K562 (cell line): ENCODE measurements around the gene CHAF1A. TPM values are rescaled to one million over a fixed set of nuclear protein-coding genes. Genes with fewer than 3 reads are reported as not detected.
A peak's percentile ranks its signal among the peaks of the same experiment; 100 is the strongest.

Experiments used
- DIDO1 ChIP-seq: fragments of 450-650 bp; IDR thresholded peaks from 2 replicates; pipeline ENCODE4 v1.6.1; 2016; ENCODE audit warnings: low read depth, missing biosample characterization, missing genetic modification characterization
- EP300 ChIP-seq: IDR thresholded peaks from 2 replicates; pipeline ENCODE4 v1.6.1; 2012; ENCODE audit warnings: low read length, improper control_type of control experiment
- EWSR1 ChIP-seq: fragments of 450-650 bp; IDR thresholded peaks from 2 replicates; pipeline ENCODE4 v1.6.1; 2018; ENCODE audit warnings: borderline replicate concordance, mild to moderate bottlenecking, low read depth, moderate library complexity; ENCODE audit not compliant: partially characterized antibody
- FOXP1 ChIP-seq: sonication (generic); formaldehyde crosslinking; IDR thresholded peaks from 2 replicates; pipeline ENCODE4 v1.8.0; 2022; ENCODE audit warnings: mild to moderate bottlenecking, missing genetic modification reagents
- HMG20A ChIP-seq: fragments of 450-650 bp; formaldehyde crosslinking; conservative IDR thresholded peaks from 2 replicates; pipeline ENCODE4 v1.4.0; 2020; ENCODE audit warnings: mild to moderate bottlenecking, mixed read lengths
- ILF3 ChIP-seq: fragments of 450-650 bp; IDR thresholded peaks from 2 replicates; pipeline ENCODE4 v1.6.1; 2018; ENCODE audit warnings: antibody characterized with exemption, mild to moderate bottlenecking, moderate library complexity, borderline replicate concordance
- NFXL1 ChIP-seq: fragments of 450-650 bp; formaldehyde crosslinking; IDR thresholded peaks from 2 replicates; pipeline ENCODE4 v1.4.0; 2021; ENCODE audit warnings: mild to moderate bottlenecking
- PRDM10 ChIP-seq: fragments of 450-650 bp; IDR thresholded peaks from 2 replicates; pipeline ENCODE4 v1.6.1; 2018; ENCODE audit not compliant: partially characterized antibody
- RAD51 ChIP-seq: fragments of 450-650 bp; IDR thresholded peaks from 2 replicates; pipeline ENCODE4 v1.7.1; 2016; ENCODE audit warnings: low read depth, mild to moderate bottlenecking, borderline replicate concordance
- SMARCC2 ChIP-seq: fragments of 450-650 bp; IDR thresholded peaks from 2 replicates; pipeline ENCODE4 v1.6.1; 2017; ENCODE audit warnings: antibody characterized with exemption, moderate library complexity, mild to moderate bottlenecking, low read depth
- TAF1 ChIP-seq: IDR thresholded peaks from 2 replicates; pipeline ENCODE4 v1.6.1; 2011; ENCODE audit warnings: mild to moderate bottlenecking, low read length, moderate library complexity; ENCODE audit not compliant: insufficient read depth, control insufficient read depth, severe bottlenecking; ENCODE audit errors: extremely low read depth
- ZBTB5 ChIP-seq: fragments of 450-650 bp; IDR thresholded peaks from 2 replicates; pipeline ENCODE4 v1.6.1; 2017; ENCODE audit warnings: antibody characterized with exemption
- ZFP36 ChIP-seq: fragments of 150-350 bp; IDR thresholded peaks from 2 replicates; pipeline ENCODE4 v1.6.1; 2018; ENCODE audit warnings: low read length, low read depth; ENCODE audit not compliant: partially characterized antibody
- ZNF197 ChIP-seq: fragments of 200-800 bp; sonication (Bioruptor generic); IDR thresholded peaks from 2 replicates; pipeline ENCODE4 v1.6.1; 2016; ENCODE audit warnings: low read depth, missing genetic modification characterization, missing compliant biosample characterization
- ZNF696 ChIP-seq: fragments of 250-450 bp; sonication (Bioruptor Pico); conservative IDR thresholded peaks from 2 replicates; pipeline ENCODE4 v1.4.0; 2020; ENCODE audit warnings: mild to moderate bottlenecking, moderate library complexity
- ZNF707 ChIP-seq: fragments of 250-450 bp; sonication (Bioruptor Pico); conservative IDR thresholded peaks from 2 replicates; pipeline ENCODE4 v1.8.0; 2022; ENCODE audit warnings: inconsistent platforms, mild to moderate bottlenecking, moderate library complexity
- ZNF764 ChIP-seq: fragments of 250-450 bp; sonication (Bioruptor Pico); IDR thresholded peaks from 2 replicates; pipeline ENCODE4 v1.4.0; 2020; ENCODE audit warnings: low read depth, mild to moderate bottlenecking, moderate library complexity
- ZNF780A ChIP-seq: fragments of 250-450 bp; sonication (Bioruptor Pico); IDR thresholded peaks from 2 replicates; pipeline ENCODE4 v1.5.0; 2021; ENCODE audit warnings: mild to moderate bottlenecking
- polyA plus RNA-seq, 8 experiments: library from polyadenylated mRNA; depleted of rRNA in 4 of 8; stranded (reverse) in 5 of 8; unstranded in 3 of 8; fragments of >200 nt; fragmentation: Nextera tagmentation in 2 of 8; fragmentation: Illumina TruSeq in 1 of 8; extraction: Ambion mirVana in 2 of 8; extraction: Trizol in 1 of 8; gene quantifications; 2 replicates each; pipeline versions ENCODE4 v1.2.1 to v1.2.3, GENCODE V29; 2011 to 2014; ENCODE audit warnings: inconsistent platforms in 1 of 8, missing spikeins in 1 of 8
- total RNA-seq, 7 experiments: library from RNA; depleted of rRNA in 6 of 7; stranded (reverse); fragments of >200 nt in 6 of 7; fragmentation: Illumina TruSeq in 2 of 7; extraction: Trizol in 2 of 7; gene quantifications; 2 replicates each; pipeline versions ENCODE4 v1.2.1 to v1.2.3, GENCODE V29; 2011 to 2021; ENCODE audit warnings: low replicate concordance in 1 of 7
- TF ChIP-seq, protein P1 (sequence below): sonication (generic); formaldehyde crosslinking; IDR thresholded peaks from 2 replicates; pipeline ENCODE4 v1.8.0; 2022; ENCODE audit warnings: missing genetic modification reagents, mild to moderate bottlenecking, borderline replicate concordance
- TF ChIP-seq, protein P2 (sequence below): fragments of 250-450 bp; sonication (Bioruptor Pico); IDR thresholded peaks from 2 replicates; pipeline ENCODE4 v1.8.0; 2022; ENCODE audit warnings: moderate library complexity, mild to moderate bottlenecking, inconsistent platforms

Gene CHAF1A
- total and polyA plus RNA-seq, 9 of the 15 experiments (the other 6 are each of a cell fraction or from before 2014, with no cell fraction given), result 1.6 to 86.9 (median 45.2) TPM

GRCh38 chr19:4402171-4403004 lies at the start of gene CHAF1A (continued):
- TF ChIP-seq ZNF696 (CRISPR knock-in tag), result no peak
- no peak for TF ChIP-seq EWSR1
- no peak for TF ChIP-seq ZNF780A
- TF ChIP-seq ZNF707 (CRISPR knock-in tag), result no peak
- TF ChIP-seq DIDO1 (tag), result no peak
- TF ChIP-seq FOXP1, result peak; percentile 20; the same call in 1 of the 2 replicates
- TF ChIP-seq ZNF764 (CRISPR knock-in tag), result no peak
- TF ChIP-seq ZFP36, result no peak
- TF ChIP-seq RAD51, result peak; percentile 99
- peak; percentile 90; the same call in 1 of the 2 replicates for TF ChIP-seq ILF3
- TF ChIP-seq EP300, result no peak
- no peak for TF ChIP-seq NFXL1 (CRISPR knock-in tag)
- peak; percentile 90 for TF ChIP-seq PRDM10
- TF ChIP-seq ZBTB5, result no peak
- TF ChIP-seq ZNF197 (CRISPR knock-in tag), result no peak
- no peak for TF ChIP-seq HMG20A (CRISPR knock-in tag)
- TF ChIP-seq, protein P1, sequence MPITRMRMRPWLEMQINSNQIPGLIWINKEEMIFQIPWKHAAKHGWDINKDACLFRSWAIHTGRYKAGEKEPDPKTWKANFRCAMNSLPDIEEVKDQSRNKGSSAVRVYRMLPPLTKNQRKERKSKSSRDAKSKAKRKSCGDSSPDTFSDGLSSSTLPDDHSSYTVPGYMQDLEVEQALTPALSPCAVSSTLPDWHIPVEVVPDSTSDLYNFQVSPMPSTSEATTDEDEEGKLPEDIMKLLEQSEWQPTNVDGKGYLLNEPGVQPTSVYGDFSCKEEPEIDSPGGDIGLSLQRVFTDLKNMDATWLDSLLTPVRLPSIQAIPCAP (CRISPR knock-in tag), result no peak
- peak; percentile 92 for TF ChIP-seq TAF1
- no peak for TF ChIP-seq SMARCC2
- TF ChIP-seq, protein P2, sequence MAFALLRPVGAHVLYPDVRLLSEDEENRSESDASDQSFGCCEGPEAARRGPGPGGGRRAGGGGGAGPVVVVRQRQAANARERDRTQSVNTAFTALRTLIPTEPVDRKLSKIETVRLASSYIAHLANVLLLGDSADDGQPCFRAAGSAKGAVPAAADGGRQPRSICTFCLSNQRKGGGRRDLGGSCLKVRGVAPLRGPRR (CRISPR knock-in tag), result no peak
